Ascending aorta (tissue), 2 donors: ENCODE results near the gene C6orf118. TPM values are rescaled to one million over a fixed set of nuclear protein-coding genes. Genes with fewer than 3 reads are reported as not detected.

Experiments used
- DNase-seq, 2 donors: peaks; one replicate each; pipeline ENCODE4 v3.0.0-alpha.2; 2019; ENCODE audit warnings: low spot score in 2 of 2
- H3K27ac ChIP-seq, 2 donors: fragments of 200-600 bp; sonication (generic); one replicate each; pipeline ENCODE4 v1.5.1; 2016 to 2017; ENCODE audit warnings: mild to moderate bottlenecking in 1 of 2
- H3K27me3 ChIP-seq: fragments of 200-600 bp; sonication (generic); one replicate; pipeline ENCODE4 v1.5.1; 2017
- H3K36me3 ChIP-seq, 2 donors: fragments of 200-600 bp; sonication (generic); one replicate each; pipeline ENCODE4 v1.5.1; 2016
- H3K4me1 ChIP-seq, 2 donors: fragments of 200-600 bp; sonication (generic); one replicate each; pipeline ENCODE4 v1.5.1; 2016 to 2017; ENCODE audit warnings: mild to moderate bottlenecking in 1 of 2
- H3K4me3 ChIP-seq, 2 donors: fragments of 200-600 bp; sonication (generic); one replicate each; pipeline ENCODE4 v1.5.1; 2016 to 2017; ENCODE audit warnings: mild to moderate bottlenecking in 1 of 2
- H3K9me3 ChIP-seq, 2 donors: fragments of 200-600 bp; sonication (generic); one replicate each; pipeline ENCODE4 v1.5.1; 2016
- intact Hi-C: fragments of 100-400 bp; cut with DNase I; formaldehyde crosslinking; loops from one replicate; pipeline ENCODE4 v1.15.1; 2023
- total RNA-seq: library from RNA; depleted of rRNA; stranded (reverse); fragments of >200 nt; gene quantifications from one replicate; pipeline ENCODE4 v1.1.0, GENCODE V29; 2016
- TF ChIP-seq, protein P1 (sequence below), 3 experiments: fragments of 200-600 bp in 2 of 3; fragments of 450-650 bp in 1 of 3; sonication (generic) in 2 of 3; IDR thresholded peaks; one replicate each; pipeline ENCODE4 v1.5.1; 2016 to 2019; ENCODE audit warnings: antibody characterized with exemption in 3 of 3, mild to moderate bottlenecking in 1 of 3, moderate library complexity in 1 of 3

The C6orf118 gene
- total RNA-seq, 1 donor from 2014 or later: not detected

GRCh38 chr6:165266621-165267020 is 42.8 kb downstream of the C6orf118 start:
- Histone ChIP-seq H3K4me3 (no peak overlapping the region), H3K9me3 (no peaks in the 10 kb centered on the region), H3K27me3 (no peaks in the 10 kb centered on the region), H3K36me3 (no peaks in the 10 kb centered on the region), H3K4me1 (no peaks in the 10 kb centered on the region), H3K27ac (no peak overlapping the region)
- TF ChIP-seq, protein P1, sequence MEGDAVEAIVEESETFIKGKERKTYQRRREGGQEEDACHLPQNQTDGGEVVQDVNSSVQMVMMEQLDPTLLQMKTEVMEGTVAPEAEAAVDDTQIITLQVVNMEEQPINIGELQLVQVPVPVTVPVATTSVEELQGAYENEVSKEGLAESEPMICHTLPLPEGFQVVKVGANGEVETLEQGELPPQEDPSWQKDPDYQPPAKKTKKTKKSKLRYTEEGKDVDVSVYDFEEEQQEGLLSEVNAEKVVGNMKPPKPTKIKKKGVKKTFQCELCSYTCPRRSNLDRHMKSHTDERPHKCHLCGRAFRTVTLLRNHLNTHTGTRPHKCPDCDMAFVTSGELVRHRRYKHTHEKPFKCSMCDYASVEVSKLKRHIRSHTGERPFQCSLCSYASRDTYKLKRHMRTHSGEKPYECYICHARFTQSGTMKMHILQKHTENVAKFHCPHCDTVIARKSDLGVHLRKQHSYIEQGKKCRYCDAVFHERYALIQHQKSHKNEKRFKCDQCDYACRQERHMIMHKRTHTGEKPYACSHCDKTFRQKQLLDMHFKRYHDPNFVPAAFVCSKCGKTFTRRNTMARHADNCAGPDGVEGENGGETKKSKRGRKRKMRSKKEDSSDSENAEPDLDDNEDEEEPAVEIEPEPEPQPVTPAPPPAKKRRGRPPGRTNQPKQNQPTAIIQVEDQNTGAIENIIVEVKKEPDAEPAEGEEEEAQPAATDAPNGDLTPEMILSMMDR (IDR thresholded peaks at IDR 0.05): no peak
- DNase-seq: no peak
- intact Hi-C loops: no loop called here

- no peaks in the 10 kb centered on the region for H3K4me1 ChIP-seq
- DNase-seq: no peak
- no peak overlapping the region for H3K27ac ChIP-seq
- TF ChIP-seq, protein P1 (IDR thresholded peaks at IDR 0.05): no peak
- no peaks in the 10 kb centered on the region for H3K36me3 ChIP-seq
- intact Hi-C loops: no loop called here
- H3K4me3 ChIP-seq: no peak overlapping the region
- H3K9me3 ChIP-seq: no peaks in the 10 kb centered on the region
- no peaks in the 10 kb centered on the region for H3K27me3 ChIP-seq
Observed at GRCh38 chr6:165266191-165266590, 43.2 kb downstream of the C6orf118 start.

DNA sequence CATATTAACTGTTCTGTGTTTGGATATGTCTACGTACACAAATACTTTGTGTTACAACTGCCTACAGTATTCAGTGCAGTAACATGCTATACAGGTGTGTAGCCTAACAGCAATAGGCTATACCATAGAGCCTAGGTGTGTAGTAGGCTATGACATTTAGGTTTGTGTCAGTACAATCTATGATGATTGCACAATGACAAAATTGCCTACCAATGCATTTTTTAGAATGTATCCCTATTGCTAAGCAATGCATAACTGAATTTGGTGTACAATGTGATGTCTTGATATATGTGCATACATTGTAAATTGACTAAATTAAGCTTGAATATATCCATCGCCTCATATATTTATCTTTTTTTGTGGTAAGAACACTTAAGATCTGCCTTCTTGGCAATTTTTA is 48.9 kb downstream of the C6orf118 start:
- no peak for DNase-seq
- no peak overlapping the region for H3K4me3 ChIP-seq
- H3K27me3 ChIP-seq: no peaks in the 10 kb centered on the region
- no peak overlapping the region for H3K27ac ChIP-seq
- no peaks in the 10 kb centered on the region for H3K4me1 ChIP-seq
- H3K36me3 ChIP-seq: no peaks in the 10 kb centered on the region
- TF ChIP-seq, protein P1 (IDR thresholded peaks at IDR 0.05): no peak
- peaks cover 0 to 7% of the 10 kb centered on the region in 2 donors for H3K9me3 ChIP-seq
- intact Hi-C loops: no loop called here

GRCh38 chr6:165249808-165250207 is 59.6 kb downstream of the C6orf118 start:
- no peaks in the 10 kb centered on the region for H3K27me3 ChIP-seq
- H3K36me3 ChIP-seq: no peaks in the 10 kb centered on the region
- intact Hi-C loops: no loop called here
- no peak overlapping the region for H3K4me3 ChIP-seq
- TF ChIP-seq, protein P1 (IDR thresholded peaks at IDR 0.05): no peak
- DNase-seq: no peak
- H3K27ac ChIP-seq: no peak overlapping the region
- H3K4me1 ChIP-seq: no peaks in the 10 kb centered on the region
- no peaks in the 10 kb centered on the region for H3K9me3 ChIP-seq

GRCh38 chr6:165245701-165246100 is 63.7 kb downstream of the C6orf118 start:
- Histone ChIP-seq H3K4me3 (no peak overlapping the region), H3K27me3 (no peaks in the 10 kb centered on the region), H3K27ac (no peak overlapping the region), H3K4me1 (no peaks in the 10 kb centered on the region), H3K9me3 (no peaks in the 10 kb centered on the region), H3K36me3 (no peaks in the 10 kb centered on the region)
- no peak for DNase-seq
- TF ChIP-seq, protein P1 (IDR thresholded peaks at IDR 0.05): no peak
- intact Hi-C loops: no loop called here

GRCh38 chr6:165245287-165245686 is 64.1 kb downstream of the C6orf118 start:
- TF ChIP-seq, protein P1 (IDR thresholded peaks at IDR 0.05): no peak
- intact Hi-C loops: no loop called here
- no peaks in the 10 kb centered on the region for H3K4me1 ChIP-seq
- H3K27ac ChIP-seq: no peak overlapping the region
- no peaks in the 10 kb centered on the region for H3K27me3 ChIP-seq
- DNase-seq: no peak
- no peaks in the 10 kb centered on the region for H3K36me3 ChIP-seq
- H3K4me3 ChIP-seq: no peak overlapping the region
- H3K9me3 ChIP-seq: no peaks in the 10 kb centered on the region
